HEK293 (cell line): ENCODE measurements around the gene GNB1L.
A peak's percentile ranks its signal among the peaks of the same experiment; 100 is the strongest.

Source experiments
- CTCF ChIA-PET: fragments of 350-600 bp; formaldehyde crosslinking; extraction: SDS; loops from one replicate; lab custom pipeline; 2021; ENCODE audit warnings: antibody characterized with exemption; lab: Yijun Ruan, JAX
- POLR2A ChIA-PET: fragments of 300-600 bp; formaldehyde crosslinking; extraction: SDS; loops from one replicate; lab custom pipeline; 2020; ENCODE audit warnings: antibody characterized with exemption, inconsistent platforms; lab: Yijun Ruan, JAX
- H3K27ac ChIP-seq: fragments of 200-500 bp; sonication (Bioruptor generic); 2 replicates; pipeline ENCODE4 v1.5.1; 2014; ENCODE audit warnings: low read depth, low read length, control low read depth, inconsistent platforms; ENCODE audit errors: extremely low read depth
- H3K36me3 ChIP-seq, 2 experiments: fragments of 200-500 bp in 1 of 2; sonication (Bioruptor generic) in 1 of 2; 1 replicate in 1 of 2; 2 replicates in 1 of 2; pipeline ENCODE4 v1.5.1; 2014 to 2017; ENCODE audit warnings: inconsistent platforms in 2 of 2, low read length in 2 of 2; ENCODE audit not compliant: control insufficient read depth in 2 of 2, insufficient read depth in 1 of 2
- H3K4me1 ChIP-seq: fragments of 200-500 bp; sonication (Bioruptor generic); 2 replicates; pipeline ENCODE4 v1.5.1; 2014; ENCODE audit warnings: mild to moderate bottlenecking, low read length, inconsistent platforms; ENCODE audit not compliant: control insufficient read depth, insufficient read depth
- H3K4me3 ChIP-seq: 2 replicates; pipeline ENCODE4 v1.5.1; 2011; ENCODE audit warnings: low read depth, mild to moderate bottlenecking, control low read depth, low read length, moderate library complexity
- H3K9me3 ChIP-seq: fragments of 200-500 bp; sonication (Bioruptor generic); 2 replicates; pipeline ENCODE4 v1.5.1; 2014; ENCODE audit warnings: low read depth, low read length, inconsistent platforms; ENCODE audit not compliant: control insufficient read depth, insufficient read depth
- EGR2 ChIP-seq: fragments of 450-650 bp; formaldehyde crosslinking; IDR thresholded peaks from 2 replicates; pipeline ENCODE4 v1.5.1; 2016; ENCODE audit warnings: low read depth, missing biosample characterization, missing genetic modification characterization
- RBAK ChIP-seq: fragments of 450-650 bp; formaldehyde crosslinking; IDR thresholded peaks from 2 replicates; pipeline ENCODE4 v1.5.1; 2016; ENCODE audit warnings: missing biosample characterization, missing genetic modification characterization
- SCRT1 ChIP-seq: fragments of 450-650 bp; formaldehyde crosslinking; IDR thresholded peaks from 2 replicates; pipeline ENCODE4 v1.5.1; 2016; ENCODE audit warnings: missing biosample characterization, missing genetic modification characterization, borderline replicate concordance
- ZNF132 ChIP-seq: fragments of 450-650 bp; formaldehyde crosslinking; IDR thresholded peaks from 2 replicates; pipeline ENCODE4 v1.5.1; 2017; ENCODE audit warnings: missing biosample characterization, missing genetic modification characterization, borderline replicate concordance
- ZNF138 ChIP-seq: fragments of 450-650 bp; formaldehyde crosslinking; IDR thresholded peaks from 2 replicates; pipeline ENCODE4 v1.5.1; 2016; ENCODE audit warnings: missing biosample characterization, missing genetic modification characterization, borderline replicate concordance
- ZNF155 ChIP-seq: fragments of 450-650 bp; formaldehyde crosslinking; IDR thresholded peaks from 2 replicates; pipeline ENCODE4 v1.5.1; 2016; ENCODE audit warnings: missing biosample characterization, missing genetic modification characterization
- ZNF221 ChIP-seq: fragments of 450-650 bp; formaldehyde crosslinking; IDR thresholded peaks from 2 replicates; pipeline ENCODE4 v1.5.1; 2017; ENCODE audit warnings: missing biosample characterization, missing genetic modification characterization, borderline replicate concordance
- ZNF266 ChIP-seq: fragments of 450-650 bp; formaldehyde crosslinking; IDR thresholded peaks from 2 replicates; pipeline ENCODE4 v1.5.1; 2016; ENCODE audit warnings: missing biosample characterization, missing genetic modification characterization, low read depth
- ZNF274 ChIP-seq, 2 experiments: fragments of 200-500 bp in 1 of 2; fragments of 450-650 bp in 1 of 2; sonication (Bioruptor generic) in 1 of 2; formaldehyde crosslinking in 1 of 2; IDR thresholded peaks; 2 replicates each; pipeline versions ENCODE4 v1.5.1 to v1.6.1; 2014 to 2016; ENCODE audit warnings: borderline replicate concordance in 1 of 2, inconsistent platforms in 1 of 2, low read length in 1 of 2, missing biosample characterization in 1 of 2, missing genetic modification characterization in 1 of 2
- ZNF558 ChIP-seq: fragments of 450-650 bp; formaldehyde crosslinking; IDR thresholded peaks from 2 replicates; pipeline ENCODE4 v1.5.1; 2016; ENCODE audit warnings: missing biosample characterization, missing genetic modification characterization
- ZNF654 ChIP-seq: fragments of 450-650 bp; formaldehyde crosslinking; IDR thresholded peaks from 2 replicates; pipeline ENCODE4 v1.5.1; 2016; ENCODE audit warnings: low read depth, missing biosample characterization, missing genetic modification characterization
- ZNF768 ChIP-seq: fragments of 450-650 bp; formaldehyde crosslinking; IDR thresholded peaks from 2 replicates; pipeline ENCODE4 v1.5.1; 2018; ENCODE audit warnings: missing biosample characterization, mild to moderate bottlenecking, missing genetic modification characterization
- ZXDB ChIP-seq: fragments of 450-650 bp; formaldehyde crosslinking; IDR thresholded peaks from 2 replicates; pipeline ENCODE4 v1.5.1; 2016; ENCODE audit warnings: missing biosample characterization, missing genetic modification characterization
- TF ChIP-seq, protein P1 (sequence below): fragments of 450-650 bp; formaldehyde crosslinking; optimal IDR thresholded peaks from 2 replicates; pipeline ENCODE3; 2016; ENCODE audit warnings: missing biosample characterization, mild to moderate bottlenecking, missing genetic modification characterization
- TF ChIP-seq, protein P2 (sequence below): fragments of 450-650 bp; formaldehyde crosslinking; IDR thresholded peaks from 2 replicates; pipeline ENCODE4 v1.5.1; 2016; ENCODE audit warnings: missing biosample characterization, missing genetic modification characterization, low read depth
- TF ChIP-seq, protein P3 (sequence below): fragments of 450-650 bp; formaldehyde crosslinking; IDR thresholded peaks from 2 replicates; pipeline ENCODE4 v1.5.1; 2016; ENCODE audit warnings: missing biosample characterization, missing genetic modification characterization, borderline replicate concordance
- TF ChIP-seq, protein P4 (sequence below): fragments of 450-650 bp; formaldehyde crosslinking; IDR thresholded peaks from 2 replicates; pipeline ENCODE4 v1.5.1; 2016; ENCODE audit warnings: missing biosample characterization, missing genetic modification characterization
- TF ChIP-seq, protein P5 (sequence below): fragments of 450-650 bp; formaldehyde crosslinking; IDR thresholded peaks from 2 replicates; pipeline ENCODE4 v1.5.1; 2016; ENCODE audit warnings: missing biosample characterization, missing genetic modification characterization, borderline replicate concordance

Gene GNB1L

DNA sequence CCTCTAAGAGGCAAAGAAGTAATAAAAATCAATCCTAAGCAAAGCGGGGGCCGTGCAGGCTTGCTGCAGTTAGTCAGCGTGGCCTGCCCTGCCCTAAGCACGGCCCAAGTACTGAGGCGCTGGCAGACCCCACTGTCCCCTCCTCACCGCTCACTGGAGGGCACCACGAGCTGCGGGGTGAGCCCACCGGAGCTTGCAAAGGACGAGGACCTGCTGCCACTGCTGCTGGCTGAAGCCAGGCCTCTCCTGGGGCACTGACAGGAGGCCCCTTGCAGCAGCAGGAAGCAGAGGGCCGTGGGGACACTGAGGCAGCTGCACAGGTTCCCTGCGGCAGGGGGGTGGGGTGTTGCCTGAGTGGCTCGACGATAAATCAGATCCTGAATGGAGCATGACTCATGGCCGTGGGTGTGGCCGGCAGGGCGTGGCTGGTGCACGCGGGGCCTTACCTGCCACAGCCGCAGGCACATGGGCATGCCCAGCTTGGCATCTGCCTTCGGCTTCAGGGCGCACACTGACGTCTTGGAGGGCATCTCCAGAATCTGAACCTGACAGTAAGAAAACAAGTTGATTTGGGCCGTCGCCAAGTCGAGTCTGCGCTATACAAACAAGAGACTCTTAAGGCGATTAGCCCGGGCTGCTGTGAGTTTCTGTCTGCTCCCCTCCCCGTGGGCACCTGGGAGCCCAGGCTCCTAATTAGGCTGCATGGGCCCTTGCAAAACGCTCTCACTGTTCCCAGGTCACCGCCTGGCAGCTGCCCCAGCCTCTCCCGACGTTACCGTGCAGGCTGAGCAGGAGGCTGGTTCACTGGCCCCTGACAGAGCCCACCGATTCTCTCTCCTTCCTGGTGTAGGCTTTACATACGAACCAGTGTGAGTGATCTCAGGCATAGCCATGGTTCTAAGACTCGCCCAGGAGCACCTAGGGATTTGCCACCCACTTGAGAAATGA lies 48.2 kb downstream of the GNB1L start:
- H3K27ac ChIP-seq, result no peak overlapping the region; the same call in 1 of the 2 replicates
- POLR2A ChIA-PET, result interaction anchor here (3.0 kb wide), 1 partner anchor 48 kb away, joined by 12 read pairs; the partner anchor contains the start of genes GNB1L and RTL10
- no peak for TF ChIP-seq ZNF768
- TF ChIP-seq EGR2 (tag by site-specific recombination), result peak; percentile 58
- no peak for TF ChIP-seq RBAK
- TF ChIP-seq, protein P1, sequence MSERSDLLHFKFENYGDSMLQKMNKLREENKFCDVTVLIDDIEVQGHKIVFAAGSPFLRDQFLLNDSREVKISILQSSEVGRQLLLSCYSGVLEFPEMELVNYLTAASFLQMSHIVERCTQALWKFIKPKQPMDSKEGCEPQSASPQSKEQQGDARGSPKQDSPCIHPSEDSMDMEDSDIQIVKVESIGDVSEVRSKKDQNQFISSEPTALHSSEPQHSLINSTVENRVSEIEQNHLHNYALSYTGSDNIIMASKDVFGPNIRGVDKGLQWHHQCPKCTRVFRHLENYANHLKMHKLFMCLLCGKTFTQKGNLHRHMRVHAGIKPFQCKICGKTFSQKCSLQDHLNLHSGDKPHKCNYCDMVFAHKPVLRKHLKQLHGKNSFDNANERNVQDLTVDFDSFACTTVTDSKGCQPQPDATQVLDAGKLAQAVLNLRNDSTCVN (tag by site-specific recombination), result peak; percentile 37
- TF ChIP-seq ZNF138, result no peak
- TF ChIP-seq ZXDB (tag by site-specific recombination), result no peak
- no peak for TF ChIP-seq SCRT1 (tag by site-specific recombination)
- no peak for TF ChIP-seq ZNF558
- TF ChIP-seq ZNF132, result no peak
- TF ChIP-seq, protein P2, sequence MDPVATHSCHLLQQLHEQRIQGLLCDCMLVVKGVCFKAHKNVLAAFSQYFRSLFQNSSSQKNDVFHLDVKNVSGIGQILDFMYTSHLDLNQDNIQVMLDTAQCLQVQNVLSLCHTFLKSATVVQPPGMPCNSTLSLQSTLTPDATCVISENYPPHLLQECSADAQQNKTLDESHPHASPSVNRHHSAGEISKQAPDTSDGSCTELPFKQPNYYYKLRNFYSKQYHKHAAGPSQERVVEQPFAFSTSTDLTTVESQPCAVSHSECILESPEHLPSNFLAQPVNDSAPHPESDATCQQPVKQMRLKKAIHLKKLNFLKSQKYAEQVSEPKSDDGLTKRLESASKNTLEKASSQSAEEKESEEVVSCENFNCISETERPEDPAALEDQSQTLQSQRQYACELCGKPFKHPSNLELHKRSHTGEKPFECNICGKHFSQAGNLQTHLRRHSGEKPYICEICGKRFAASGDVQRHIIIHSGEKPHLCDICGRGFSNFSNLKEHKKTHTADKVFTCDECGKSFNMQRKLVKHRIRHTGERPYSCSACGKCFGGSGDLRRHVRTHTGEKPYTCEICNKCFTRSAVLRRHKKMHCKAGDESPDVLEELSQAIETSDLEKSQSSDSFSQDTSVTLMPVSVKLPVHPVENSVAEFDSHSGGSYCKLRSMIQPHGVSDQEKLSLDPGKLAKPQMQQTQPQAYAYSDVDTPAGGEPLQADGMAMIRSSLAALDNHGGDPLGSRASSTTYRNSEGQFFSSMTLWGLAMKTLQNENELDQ (tag by site-specific recombination), result no peak
- TF ChIP-seq, protein P3, sequence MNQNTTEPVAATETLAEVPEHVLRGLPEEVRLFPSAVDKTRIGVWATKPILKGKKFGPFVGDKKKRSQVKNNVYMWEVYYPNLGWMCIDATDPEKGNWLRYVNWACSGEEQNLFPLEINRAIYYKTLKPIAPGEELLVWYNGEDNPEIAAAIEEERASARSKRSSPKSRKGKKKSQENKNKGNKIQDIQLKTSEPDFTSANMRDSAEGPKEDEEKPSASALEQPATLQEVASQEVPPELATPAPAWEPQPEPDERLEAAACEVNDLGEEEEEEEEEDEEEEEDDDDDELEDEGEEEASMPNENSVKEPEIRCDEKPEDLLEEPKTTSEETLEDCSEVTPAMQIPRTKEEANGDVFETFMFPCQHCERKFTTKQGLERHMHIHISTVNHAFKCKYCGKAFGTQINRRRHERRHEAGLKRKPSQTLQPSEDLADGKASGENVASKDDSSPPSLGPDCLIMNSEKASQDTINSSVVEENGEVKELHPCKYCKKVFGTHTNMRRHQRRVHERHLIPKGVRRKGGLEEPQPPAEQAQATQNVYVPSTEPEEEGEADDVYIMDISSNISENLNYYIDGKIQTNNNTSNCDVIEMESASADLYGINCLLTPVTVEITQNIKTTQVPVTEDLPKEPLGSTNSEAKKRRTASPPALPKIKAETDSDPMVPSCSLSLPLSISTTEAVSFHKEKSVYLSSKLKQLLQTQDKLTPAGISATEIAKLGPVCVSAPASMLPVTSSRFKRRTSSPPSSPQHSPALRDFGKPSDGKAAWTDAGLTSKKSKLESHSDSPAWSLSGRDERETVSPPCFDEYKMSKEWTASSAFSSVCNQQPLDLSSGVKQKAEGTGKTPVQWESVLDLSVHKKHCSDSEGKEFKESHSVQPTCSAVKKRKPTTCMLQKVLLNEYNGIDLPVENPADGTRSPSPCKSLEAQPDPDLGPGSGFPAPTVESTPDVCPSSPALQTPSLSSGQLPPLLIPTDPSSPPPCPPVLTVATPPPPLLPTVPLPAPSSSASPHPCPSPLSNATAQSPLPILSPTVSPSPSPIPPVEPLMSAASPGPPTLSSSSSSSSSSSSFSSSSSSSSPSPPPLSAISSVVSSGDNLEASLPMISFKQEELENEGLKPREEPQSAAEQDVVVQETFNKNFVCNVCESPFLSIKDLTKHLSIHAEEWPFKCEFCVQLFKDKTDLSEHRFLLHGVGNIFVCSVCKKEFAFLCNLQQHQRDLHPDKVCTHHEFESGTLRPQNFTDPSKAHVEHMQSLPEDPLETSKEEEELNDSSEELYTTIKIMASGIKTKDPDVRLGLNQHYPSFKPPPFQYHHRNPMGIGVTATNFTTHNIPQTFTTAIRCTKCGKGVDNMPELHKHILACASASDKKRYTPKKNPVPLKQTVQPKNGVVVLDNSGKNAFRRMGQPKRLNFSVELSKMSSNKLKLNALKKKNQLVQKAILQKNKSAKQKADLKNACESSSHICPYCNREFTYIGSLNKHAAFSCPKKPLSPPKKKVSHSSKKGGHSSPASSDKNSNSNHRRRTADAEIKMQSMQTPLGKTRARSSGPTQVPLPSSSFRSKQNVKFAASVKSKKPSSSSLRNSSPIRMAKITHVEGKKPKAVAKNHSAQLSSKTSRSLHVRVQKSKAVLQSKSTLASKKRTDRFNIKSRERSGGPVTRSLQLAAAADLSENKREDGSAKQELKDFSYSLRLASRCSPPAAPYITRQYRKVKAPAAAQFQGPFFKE (tag by site-specific recombination), result no peak
- TF ChIP-seq ZNF274 (IDR thresholded peaks at IDR 0.05; ENCODE audit: low read length), result no peak
- no peak for TF ChIP-seq ZNF274 (tag by site-specific recombination; IDR thresholded peaks at IDR 0.05; ENCODE audit: borderline replicate concordance)
- TF ChIP-seq ZNF221 (tag by site-specific recombination), result no peak
- no peak for TF ChIP-seq ZNF155 (tag by site-specific recombination)
- no peak for TF ChIP-seq ZNF266 (tag by site-specific recombination)
- TF ChIP-seq, protein P4, sequence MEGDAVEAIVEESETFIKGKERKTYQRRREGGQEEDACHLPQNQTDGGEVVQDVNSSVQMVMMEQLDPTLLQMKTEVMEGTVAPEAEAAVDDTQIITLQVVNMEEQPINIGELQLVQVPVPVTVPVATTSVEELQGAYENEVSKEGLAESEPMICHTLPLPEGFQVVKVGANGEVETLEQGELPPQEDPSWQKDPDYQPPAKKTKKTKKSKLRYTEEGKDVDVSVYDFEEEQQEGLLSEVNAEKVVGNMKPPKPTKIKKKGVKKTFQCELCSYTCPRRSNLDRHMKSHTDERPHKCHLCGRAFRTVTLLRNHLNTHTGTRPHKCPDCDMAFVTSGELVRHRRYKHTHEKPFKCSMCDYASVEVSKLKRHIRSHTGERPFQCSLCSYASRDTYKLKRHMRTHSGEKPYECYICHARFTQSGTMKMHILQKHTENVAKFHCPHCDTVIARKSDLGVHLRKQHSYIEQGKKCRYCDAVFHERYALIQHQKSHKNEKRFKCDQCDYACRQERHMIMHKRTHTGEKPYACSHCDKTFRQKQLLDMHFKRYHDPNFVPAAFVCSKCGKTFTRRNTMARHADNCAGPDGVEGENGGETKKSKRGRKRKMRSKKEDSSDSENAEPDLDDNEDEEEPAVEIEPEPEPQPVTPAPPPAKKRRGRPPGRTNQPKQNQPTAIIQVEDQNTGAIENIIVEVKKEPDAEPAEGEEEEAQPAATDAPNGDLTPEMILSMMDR (tag by site-specific recombination), result no peak
- TF ChIP-seq ZNF654, result no peak
- TF ChIP-seq, protein P5, sequence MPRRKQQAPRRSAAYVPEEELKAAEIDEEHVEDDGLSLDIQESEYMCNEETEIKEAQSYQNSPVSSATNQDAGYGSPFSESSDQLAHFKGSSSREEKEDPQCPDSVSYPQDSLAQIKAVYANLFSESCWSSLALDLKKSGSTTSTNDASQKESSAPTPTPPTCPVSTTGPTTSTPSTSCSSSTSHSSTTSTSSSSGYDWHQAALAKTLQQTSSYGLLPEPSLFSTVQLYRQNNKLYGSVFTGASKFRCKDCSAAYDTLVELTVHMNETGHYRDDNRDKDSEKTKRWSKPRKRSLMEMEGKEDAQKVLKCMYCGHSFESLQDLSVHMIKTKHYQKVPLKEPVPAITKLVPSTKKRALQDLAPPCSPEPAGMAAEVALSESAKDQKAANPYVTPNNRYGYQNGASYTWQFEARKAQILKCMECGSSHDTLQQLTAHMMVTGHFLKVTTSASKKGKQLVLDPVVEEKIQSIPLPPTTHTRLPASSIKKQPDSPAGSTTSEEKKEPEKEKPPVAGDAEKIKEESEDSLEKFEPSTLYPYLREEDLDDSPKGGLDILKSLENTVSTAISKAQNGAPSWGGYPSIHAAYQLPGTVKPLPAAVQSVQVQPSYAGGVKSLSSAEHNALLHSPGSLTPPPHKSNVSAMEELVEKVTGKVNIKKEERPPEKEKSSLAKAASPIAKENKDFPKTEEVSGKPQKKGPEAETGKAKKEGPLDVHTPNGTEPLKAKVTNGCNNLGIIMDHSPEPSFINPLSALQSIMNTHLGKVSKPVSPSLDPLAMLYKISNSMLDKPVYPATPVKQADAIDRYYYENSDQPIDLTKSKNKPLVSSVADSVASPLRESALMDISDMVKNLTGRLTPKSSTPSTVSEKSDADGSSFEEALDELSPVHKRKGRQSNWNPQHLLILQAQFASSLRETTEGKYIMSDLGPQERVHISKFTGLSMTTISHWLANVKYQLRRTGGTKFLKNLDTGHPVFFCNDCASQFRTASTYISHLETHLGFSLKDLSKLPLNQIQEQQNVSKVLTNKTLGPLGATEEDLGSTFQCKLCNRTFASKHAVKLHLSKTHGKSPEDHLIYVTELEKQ (tag by site-specific recombination), result peak; percentile 54; the same call in 1 of the 2 replicates

More for the DNA sequence above, 48.2 kb downstream of the GNB1L start:
- CTCF ChIA-PET, result interaction anchor here (0.6 to 1.5 kb wide), 4 partner anchors 12 to 76 kb away, joined by 3 to 8 read pairs (median 4); no protein-coding TSS in a partner anchor
- peaks cover 3% of the 10 kb centered on the region for H3K4me1 ChIP-seq
- no peak overlapping the region for H3K4me3 ChIP-seq
- no peaks in the 10 kb centered on the region for H3K9me3 ChIP-seq
- peaks cover 0 to 17% of the 10 kb centered on the region in 2 experiments; a peak in 1 of 3 replicates for H3K36me3 ChIP-seq
